ENCODE measurements around the gene STAM. TPM values are rescaled to one million over a fixed set of nuclear protein-coding genes. Genes with fewer than 3 reads are reported as not detected.

STAM gene
- polyA plus RNA-seq, 1 donor (not counting 4 experiments of a cell fraction or from before 2014, with no cell fraction given), result 34.1 TPM

GRCh38 chr10:17665747-17666146, 21.8 kb downstream of the STAM start:
- no peaks in the 10 kb centered on the region for H3K27me3 ChIP-seq (ENCODE audit: control insufficient read depth, extremely low read depth, insufficient read depth, low read length)

GRCh38 chr10:17668435-17669184, 24.7 kb downstream of the STAM start:
- TF ChIP-seq CTCF (optimal IDR thresholded peaks at IDR 0.05 in 1 of 3, IDR thresholded peaks at IDR 0.05 in 1 of 3, conservative IDR thresholded peaks at IDR 0.05 in 1 of 3; ENCODE audit: extremely low read depth in 1 of 3, insufficient read depth in 2 of 3, low read length in 3 of 3) (no peak), EZH2 (IDR thresholded peaks at IDR 0.05; ENCODE audit: low read length) (no peak)
- Histone ChIP-seq H3K27ac (ENCODE audit: control insufficient read depth, insufficient read depth, low read length) (no peak overlapping the region), H3K36me3 (ENCODE audit: control insufficient read depth in 2 of 2, extremely low read depth in 1 of 2, insufficient read depth in 2 of 2, low read length in 2 of 2) (no peaks in the 10 kb centered on the region), H3K9me3 (ENCODE audit: control insufficient read depth, low read depth, low read length) (no peaks in the 10 kb centered on the region), H3K27me3 (ENCODE audit: control insufficient read depth, extremely low read depth, insufficient read depth, low read length) (no peaks in the 10 kb centered on the region), H3K9ac (ENCODE audit: control insufficient read depth, extremely low read depth, insufficient read depth, low read length) (no peak overlapping the region), H4K20me1 (ENCODE audit: control insufficient read depth, extremely low read depth, insufficient read depth, low read length) (no peaks in the 10 kb centered on the region), H3K4me2 (ENCODE audit: control insufficient read depth, extremely low read depth, insufficient read depth, low read depth, low read length) (no peak overlapping the region), H2AFZ (ENCODE audit: control insufficient read depth, low read length) (no peak overlapping the region), H3K79me2 (ENCODE audit: control insufficient read depth, insufficient read depth, low read length) (peaks cover 77% of the 10 kb centered on the region), H3K4me1 (ENCODE audit: control insufficient read depth, extremely low read depth, insufficient read depth, low read length) (peaks cover 27% of the 10 kb centered on the region), H3K4me3 (ENCODE audit: control insufficient read depth in 2 of 3, extremely low read depth in 1 of 3, insufficient read depth in 2 of 3, low read depth in 1 of 3, low read length in 3 of 3) (no peak overlapping the region), H3K9me1 (ENCODE audit: control insufficient read depth, extremely low read depth, insufficient read depth, low read length) (peaks cover 3% of the 10 kb centered on the region)
- FAIRE-seq (no peak), DNase-seq (ENCODE audit: low read depth, low spot score) (no peak)
- dilution Hi-C loops (cut with MboI; ENCODE audit: extremely low pct_ligation_motif_present, low sequenced_read_pairs), result no loop called here

More at GRCh38 chr10:17665747-17666146, 21.8 kb downstream of the STAM start:
- Histone ChIP-seq H2AFZ (ENCODE audit: control insufficient read depth, low read length) (no peak overlapping the region), H4K20me1 (ENCODE audit: control insufficient read depth, extremely low read depth, insufficient read depth, low read length) (no peaks in the 10 kb centered on the region), H3K4me2 (ENCODE audit: control insufficient read depth, extremely low read depth, insufficient read depth, low read depth, low read length) (peak overlapping the region; percentile 42), H3K4me3 (ENCODE audit: control insufficient read depth in 2 of 3, extremely low read depth in 1 of 3, insufficient read depth in 2 of 3, low read depth in 1 of 3, low read length in 3 of 3) (peak overlapping the region in 1 of 3 experiments; percentile 18), H3K36me3 (ENCODE audit: control insufficient read depth in 2 of 2, extremely low read depth in 1 of 2, insufficient read depth in 2 of 2, low read length in 2 of 2) (peaks cover 1 to 9% of the 10 kb centered on the region in 2 experiments), H3K9me1 (ENCODE audit: control insufficient read depth, extremely low read depth, insufficient read depth, low read length) (no peaks in the 10 kb centered on the region), H3K9me3 (ENCODE audit: control insufficient read depth, low read depth, low read length) (no peaks in the 10 kb centered on the region), H3K27ac (ENCODE audit: control insufficient read depth, insufficient read depth, low read length) (peak overlapping the region; percentile 82), H3K9ac (ENCODE audit: control insufficient read depth, extremely low read depth, insufficient read depth, low read length) (peak overlapping the region; percentile 50), H3K4me1 (ENCODE audit: control insufficient read depth, extremely low read depth, insufficient read depth, low read length) (peaks cover 13% of the 10 kb centered on the region), H3K79me2 (ENCODE audit: control insufficient read depth, insufficient read depth, low read length) (peaks cover 83% of the 10 kb centered on the region)
- TF ChIP-seq EZH2 (IDR thresholded peaks at IDR 0.05; ENCODE audit: low read length), result no peak
- no peak for TF ChIP-seq CTCF (optimal IDR thresholded peaks at IDR 0.05 in 1 of 3, IDR thresholded peaks at IDR 0.05 in 1 of 3, conservative IDR thresholded peaks at IDR 0.05 in 1 of 3; ENCODE audit: extremely low read depth in 1 of 3, insufficient read depth in 2 of 3, low read length in 3 of 3)
- peak; percentile 76 for FAIRE-seq
- dilution Hi-C loops (cut with MboI; ENCODE audit: extremely low pct_ligation_motif_present, low sequenced_read_pairs), result no loop called here
- no peak for DNase-seq (ENCODE audit: low read depth, low spot score)

Data from keratinocyte (primary cell).